Fibroblast of skin of right biceps (primary cell): ENCODE results near the gene ANKRD33.

Experiments used
- DNase-seq: peaks from one replicate; pipeline ENCODE4 v3.0.0-alpha.2; 2013

The ANKRD33 gene

GRCh38 chr12:51905471-51906429 is 17.8 kb downstream of the ANKRD33 start:
- peak; percentile 60 for DNase-seq

GRCh38 chr12:51906430-51907082 is 18.7 kb downstream of the ANKRD33 start:
- DNase-seq: no peak

- peak; percentile 38 for DNase-seq
These were observed 19.4 kb downstream of the ANKRD33 start, which contains the start of gene ACVRL1 for GRCh38 chr12:51907083-51907855. ACVRL1 (plus strand) TSS chr12:51907504; CDS start chr12:51912475, 4,971 bp downstream.

GRCh38 chr12:51907856-51908425 is 20.0 kb downstream of the ANKRD33 start:
- no peak for DNase-seq

- no peak for DNase-seq
These were observed 21.1 kb downstream of the ANKRD33 start for GRCh38 chr12:51908876-51909592.

GRCh38 chr12:51910168-51910567 is 22.3 kb downstream of the ANKRD33 start:
- no peak for DNase-seq

GRCh38 chr12:51910691-51911090 is 22.8 kb downstream of the ANKRD33 start:
- DNase-seq: no peak

- DNase-seq: no peak
These were observed 23.4 kb downstream of the ANKRD33 start for GRCh38 chr12:51911307-51911706.

GRCh38 chr12:51911788-51912711 is 24.1 kb downstream of the ANKRD33 start:
- DNase-seq: no peak

- DNase-seq: no peak
These were observed 25.4 kb downstream of the ANKRD33 start for GRCh38 chr12:51913071-51914033.

GRCh38 chr12:51914034-51914923 is 26.4 kb downstream of the ANKRD33 start:
- no peak for DNase-seq

GRCh38 chr12:51915003-51915625 is 27.2 kb downstream of the ANKRD33 start:
- no peak for DNase-seq

GRCh38 chr12:51915951-51916350 is 28.0 kb downstream of the ANKRD33 start:
- DNase-seq: no peak

- no peak for DNase-seq
These were observed 29.2 kb downstream of the ANKRD33 start for GRCh38 chr12:51917041-51917590.

GRCh38 chr12:51917746-51918453 is 30.0 kb downstream of the ANKRD33 start:
- DNase-seq: no peak

- no peak for DNase-seq
These were observed 32.1 kb downstream of the ANKRD33 start for GRCh38 chr12:51920046-51920445.
